Thyroid gland (tissue), 4 donors: ENCODE data around the gene B4GALNT4.

Experiments
- CTCF ChIP-seq, 6 experiments: fragments of 200-600 bp in 3 of 6; fragments of 450-650 bp in 3 of 6; sonication (generic) in 3 of 6; IDR thresholded peaks; one replicate each; pipeline ENCODE4 v1.5.1; 2016 to 2019; ENCODE audit warnings: antibody characterized with exemption in 6 of 6, mild to moderate bottlenecking in 2 of 6, inconsistent platforms in 1 of 6, moderate library complexity in 1 of 6
- POLR2A ChIP-seq, 2 donors: fragments of 450-650 bp; IDR thresholded peaks; one replicate each; pipeline ENCODE4 v1.6.1; 2017; ENCODE audit warnings: antibody characterized with exemption in 2 of 2, mild to moderate bottlenecking in 2 of 2, moderate library complexity in 1 of 2

DNA sequence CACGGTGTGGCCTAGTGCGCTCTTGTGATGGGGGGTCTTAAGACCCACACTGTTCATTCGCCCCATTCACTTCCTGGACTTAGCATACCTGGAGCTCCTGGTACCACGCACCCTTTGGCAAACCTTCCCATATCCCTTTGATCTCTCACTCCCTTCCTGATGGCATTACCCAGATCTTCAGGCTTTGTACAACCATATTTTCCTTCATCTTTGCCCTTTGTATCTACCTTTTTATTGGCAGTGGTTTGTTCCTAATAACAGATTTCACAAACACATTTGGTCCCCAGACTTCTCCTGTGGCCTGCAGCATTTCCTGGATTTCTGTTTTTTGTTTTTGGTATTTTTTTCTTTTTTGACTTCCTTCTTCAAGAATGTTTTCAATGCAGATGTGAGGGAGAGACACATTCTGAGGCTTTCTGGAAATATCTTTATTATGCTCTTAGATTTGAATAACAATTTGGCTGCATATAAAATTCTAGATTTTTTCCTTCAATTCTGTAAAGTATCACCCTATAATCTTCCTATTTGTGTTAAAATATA is 32.6 kb upstream of the B4GALNT4 start:
- no peak for TF ChIP-seq POLR2A (IDR thresholded peaks at IDR 0.05)
- no peak for TF ChIP-seq CTCF (IDR thresholded peaks at IDR 0.05)
